ENCODE data around the gene ADGRV1. TPM values are rescaled to one million over a fixed set of nuclear protein-coding genes. Genes with fewer than 3 reads are reported as not detected.

ADGRV1 gene
- total RNA-seq, 2 experiments from 2014 or later, result not detected

DNA sequence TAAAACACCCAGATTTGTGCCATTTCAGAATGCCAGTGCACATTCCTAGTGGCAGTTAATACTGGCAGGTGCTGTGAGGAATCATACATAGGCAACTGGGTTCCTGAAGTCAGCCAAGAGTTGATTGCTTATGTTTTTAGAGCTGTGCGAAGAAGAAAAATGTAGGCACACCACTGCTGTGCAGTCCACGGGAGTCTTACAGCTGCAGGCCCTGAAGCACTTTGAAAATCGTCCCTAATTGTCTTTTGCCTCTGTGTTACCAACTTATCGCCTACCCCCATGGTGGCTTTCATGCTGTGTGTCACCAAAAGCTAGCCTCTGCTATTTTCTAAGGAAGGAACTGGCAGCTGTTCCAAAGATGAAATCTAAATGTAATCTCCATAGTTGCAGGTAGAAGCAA is 560.6 kb downstream of the ADGRV1 start:
- H2AFZ ChIP-seq (ENCODE audit: low read length), result no peak overlapping the region
- H3K9me2 ChIP-seq (ENCODE audit: insufficient read depth, low read length), result no peaks in the 10 kb centered on the region
- no peak for DNase-seq (ENCODE audit: low spot score)
- no peaks in the 10 kb centered on the region for H3K4me1 ChIP-seq (ENCODE audit: insufficient read depth, low read length, poor library complexity, severe bottlenecking)
- no peaks in the 10 kb centered on the region for H3K79me2 ChIP-seq (ENCODE audit: insufficient read depth, low read depth, low read length)
- TF ChIP-seq, protein P1, sequence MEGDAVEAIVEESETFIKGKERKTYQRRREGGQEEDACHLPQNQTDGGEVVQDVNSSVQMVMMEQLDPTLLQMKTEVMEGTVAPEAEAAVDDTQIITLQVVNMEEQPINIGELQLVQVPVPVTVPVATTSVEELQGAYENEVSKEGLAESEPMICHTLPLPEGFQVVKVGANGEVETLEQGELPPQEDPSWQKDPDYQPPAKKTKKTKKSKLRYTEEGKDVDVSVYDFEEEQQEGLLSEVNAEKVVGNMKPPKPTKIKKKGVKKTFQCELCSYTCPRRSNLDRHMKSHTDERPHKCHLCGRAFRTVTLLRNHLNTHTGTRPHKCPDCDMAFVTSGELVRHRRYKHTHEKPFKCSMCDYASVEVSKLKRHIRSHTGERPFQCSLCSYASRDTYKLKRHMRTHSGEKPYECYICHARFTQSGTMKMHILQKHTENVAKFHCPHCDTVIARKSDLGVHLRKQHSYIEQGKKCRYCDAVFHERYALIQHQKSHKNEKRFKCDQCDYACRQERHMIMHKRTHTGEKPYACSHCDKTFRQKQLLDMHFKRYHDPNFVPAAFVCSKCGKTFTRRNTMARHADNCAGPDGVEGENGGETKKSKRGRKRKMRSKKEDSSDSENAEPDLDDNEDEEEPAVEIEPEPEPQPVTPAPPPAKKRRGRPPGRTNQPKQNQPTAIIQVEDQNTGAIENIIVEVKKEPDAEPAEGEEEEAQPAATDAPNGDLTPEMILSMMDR (conservative IDR thresholded peaks at IDR 0.05; ENCODE audit: low read length), result no peak
- TF ChIP-seq EZH2phosphoT487 (IDR thresholded peaks at IDR 0.05; ENCODE audit: borderline replicate concordance, low read depth, low read length), result no peak
- H3K4me2 ChIP-seq (ENCODE audit: low read length), result no peak overlapping the region
- H3K4me3 ChIP-seq (ENCODE audit: low read depth, low read length, poor library complexity, severe bottlenecking), result no peak overlapping the region
- H4K20me1 ChIP-seq (ENCODE audit: insufficient read depth, low read length), result no peaks in the 10 kb centered on the region
- ChIA-PET CTCF (ENCODE audit: unreplicated experiment) (no interaction called here), POLR2A (no interaction called here)
- intact Hi-C loops (cut with micrococcal nuclease; ENCODE audit: unreplicated experiment), result no loop called here
- H3K27ac ChIP-seq (ENCODE audit: low read depth, low read length, poor library complexity, severe bottlenecking), result no peak overlapping the region
- no TSS peak for BruUV-seq (replicated peaks)
- no peaks in the 10 kb centered on the region for H3K9me3 ChIP-seq (ENCODE audit: low read length)
- H3K36me3 ChIP-seq (ENCODE audit: insufficient read depth, low read length), result no peaks in the 10 kb centered on the region

DNA sequence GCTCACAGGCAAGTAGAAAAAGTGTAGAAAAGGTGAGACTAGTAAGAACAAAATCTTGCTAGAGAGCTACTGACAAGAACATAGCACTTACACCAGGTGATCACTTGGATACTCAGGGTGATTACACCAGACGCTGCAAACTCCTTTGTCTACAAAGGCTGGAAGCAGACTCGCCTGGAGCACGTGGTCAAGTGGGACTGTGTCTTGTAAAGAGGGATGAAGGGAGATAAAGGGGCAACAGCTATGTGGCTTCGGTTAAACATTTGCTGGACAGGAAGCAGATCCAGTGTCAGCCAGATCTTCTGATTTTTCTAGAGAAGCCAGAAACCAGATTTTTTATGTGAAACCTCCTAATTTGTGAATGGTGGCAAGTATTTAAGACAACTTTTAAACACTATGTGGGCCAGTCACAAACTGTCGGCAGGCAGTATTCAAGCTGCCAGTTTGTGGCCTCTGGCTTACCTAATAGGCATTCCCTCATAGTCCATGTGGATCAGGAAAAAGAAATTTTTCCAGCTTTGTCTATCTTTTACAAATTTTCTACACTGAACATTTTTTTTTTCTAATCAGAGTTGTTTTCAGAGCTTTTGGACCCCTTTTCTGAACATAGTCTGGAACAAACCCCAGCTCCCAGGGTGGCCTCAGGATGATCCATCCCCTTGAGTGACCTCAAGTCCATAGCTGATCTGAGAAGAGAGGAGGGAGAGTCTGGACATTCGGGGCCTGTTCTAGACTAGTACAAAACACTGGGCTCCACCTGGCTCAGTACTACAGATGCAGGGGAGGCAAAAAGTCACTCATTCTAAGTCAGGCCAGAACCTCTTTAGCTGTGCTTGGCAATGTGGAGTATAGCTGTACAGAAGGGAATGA is 561.6 kb downstream of the ADGRV1 start:
- ChIA-PET CTCF (ENCODE audit: unreplicated experiment) (no interaction called here), POLR2A (interaction anchor here (0.6 to 0.7 kb wide), 2 partner anchors 13 to 62 kb away, joined by 3 read pairs; no protein-coding TSS in a partner anchor)
- TF ChIP-seq, protein P1 (conservative IDR thresholded peaks at IDR 0.05; ENCODE audit: low read length), result no peak
- no peaks in the 10 kb centered on the region for H3K79me2 ChIP-seq (ENCODE audit: insufficient read depth, low read depth, low read length)
- H2AFZ ChIP-seq (ENCODE audit: low read length), result no peak overlapping the region
- no peak overlapping the region for H3K4me3 ChIP-seq (ENCODE audit: low read depth, low read length, poor library complexity, severe bottlenecking)
- H3K9me2 ChIP-seq (ENCODE audit: insufficient read depth, low read length), result no peaks in the 10 kb centered on the region
- H3K36me3 ChIP-seq (ENCODE audit: insufficient read depth, low read length), result no peaks in the 10 kb centered on the region
- H3K4me2 ChIP-seq (ENCODE audit: low read length), result no peak overlapping the region
- no peaks in the 10 kb centered on the region for H3K4me1 ChIP-seq (ENCODE audit: insufficient read depth, low read length, poor library complexity, severe bottlenecking)
- H4K20me1 ChIP-seq (ENCODE audit: insufficient read depth, low read length), result no peaks in the 10 kb centered on the region
- no peak for DNase-seq (ENCODE audit: low spot score)
- no TSS peak for BruUV-seq (replicated peaks)
- H3K9me3 ChIP-seq (ENCODE audit: low read length), result no peaks in the 10 kb centered on the region
- intact Hi-C loops (cut with micrococcal nuclease; ENCODE audit: unreplicated experiment), result no loop called here
- no peak overlapping the region for H3K27ac ChIP-seq (ENCODE audit: low read depth, low read length, poor library complexity, severe bottlenecking)

DNA sequence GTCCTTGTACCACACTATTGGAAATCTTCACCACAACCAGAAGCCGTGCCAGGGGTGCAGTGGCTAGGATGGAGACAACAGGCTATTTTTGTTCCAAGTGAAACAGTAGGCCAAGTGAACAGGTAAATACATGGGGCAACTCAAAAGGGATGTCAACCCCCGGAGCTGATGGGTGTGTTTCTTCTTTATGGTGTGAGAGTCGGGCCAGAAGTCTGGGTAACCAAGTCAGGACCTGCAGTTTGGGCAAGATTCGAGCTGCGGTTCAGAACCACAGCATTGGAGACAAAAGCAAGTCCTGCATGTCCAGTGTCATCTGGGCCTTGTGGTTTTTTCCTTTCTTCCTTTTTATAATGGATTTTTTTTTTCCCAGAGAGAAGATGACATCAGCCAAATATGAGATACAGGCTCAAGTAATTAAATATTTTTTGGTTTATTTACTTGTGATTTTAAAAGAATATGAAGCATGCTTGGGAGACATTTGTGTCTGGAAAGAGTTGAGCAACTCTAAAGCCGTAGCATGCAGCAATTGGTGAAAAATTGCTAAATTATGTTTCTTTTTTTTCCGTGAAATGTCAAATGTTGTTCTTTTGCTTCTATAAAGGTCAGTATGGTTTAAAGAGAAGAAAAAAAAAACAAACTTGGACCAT is 562.9 kb downstream of the ADGRV1 start:
- Histone ChIP-seq H3K4me3 (ENCODE audit: low read depth, low read length, poor library complexity, severe bottlenecking) (no peak overlapping the region), H3K36me3 (ENCODE audit: insufficient read depth, low read length) (no peaks in the 10 kb centered on the region), H3K4me2 (ENCODE audit: low read length) (no peak overlapping the region), H4K20me1 (ENCODE audit: insufficient read depth, low read length) (no peaks in the 10 kb centered on the region), H2AFZ (ENCODE audit: low read length) (no peak overlapping the region), H3K27ac (ENCODE audit: low read depth, low read length, poor library complexity, severe bottlenecking) (no peak overlapping the region), H3K4me1 (ENCODE audit: insufficient read depth, low read length, poor library complexity, severe bottlenecking) (no peaks in the 10 kb centered on the region), H3K9me3 (ENCODE audit: low read length) (no peaks in the 10 kb centered on the region), H3K79me2 (ENCODE audit: insufficient read depth, low read depth, low read length) (no peaks in the 10 kb centered on the region), H3K9me2 (ENCODE audit: insufficient read depth, low read length) (no peaks in the 10 kb centered on the region)
- ChIA-PET POLR2A (no interaction called here), CTCF (ENCODE audit: unreplicated experiment) (no interaction called here)
- BruUV-seq (replicated peaks), result no TSS peak
- TF ChIP-seq EZH2phosphoT487 (IDR thresholded peaks at IDR 0.05; ENCODE audit: borderline replicate concordance, low read depth, low read length), result no peak
- TF ChIP-seq, protein P1 (conservative IDR thresholded peaks at IDR 0.05; ENCODE audit: low read length), result no peak
- intact Hi-C loops (cut with micrococcal nuclease; ENCODE audit: unreplicated experiment), result no loop called here
- DNase-seq (ENCODE audit: low spot score), result no peak
